ENCODE measurements around the gene SKI.

The SKI gene

DNA sequence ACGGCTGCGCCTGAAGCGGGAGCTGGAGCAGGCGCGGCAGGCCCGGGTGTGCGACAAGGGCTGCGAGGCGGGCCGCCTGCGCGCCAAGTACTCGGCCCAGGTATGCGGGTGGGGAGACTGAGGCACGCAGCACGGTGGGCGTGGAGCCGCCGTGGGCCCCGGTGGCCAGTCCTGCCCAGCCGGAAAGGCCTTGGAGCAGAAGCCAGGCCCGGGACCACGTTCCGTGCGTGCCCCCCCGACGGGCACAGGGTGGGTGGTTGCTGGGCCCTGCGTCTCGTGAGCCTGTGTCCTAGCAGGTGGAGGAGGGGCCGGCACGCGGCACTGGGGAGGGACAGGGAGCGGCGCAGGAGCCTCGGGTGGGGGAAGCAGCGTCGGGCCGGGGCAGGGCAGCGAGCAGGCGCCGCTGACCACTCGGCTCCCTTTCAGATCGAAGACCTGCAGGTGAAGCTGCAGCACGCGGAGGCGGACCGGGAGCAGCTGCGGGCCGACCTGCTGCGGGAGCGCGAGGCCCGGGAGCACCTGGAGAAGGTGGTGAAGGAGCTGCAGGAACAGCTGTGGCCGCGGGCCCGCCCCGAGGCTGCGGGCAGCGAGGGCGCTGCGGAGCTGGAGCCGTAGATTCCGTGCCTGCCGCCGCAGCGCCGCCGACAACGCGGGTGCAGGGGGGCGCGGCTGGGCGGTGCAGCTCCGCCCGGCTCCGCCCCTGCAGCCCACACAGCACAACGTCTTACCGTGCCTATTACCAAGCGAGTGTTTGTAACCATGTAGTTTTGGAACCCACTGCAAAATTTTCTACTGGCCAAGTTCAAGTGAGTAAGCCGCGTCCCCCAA, 78.2 kb downstream of the SKI start:
- no peak overlapping the region for H3K4me3 ChIP-seq (ENCODE audit: control insufficient read depth in 1 of 7, extremely low read depth in 1 of 7, insufficient read depth in 4 of 7, low read depth in 2 of 7, low read length in 6 of 7)
- no peaks in the 10 kb centered on the region for H3K27me3 ChIP-seq (replicated peaks in 2 of 5; ENCODE audit: control insufficient read depth in 4 of 5, insufficient read depth in 5 of 5, low read length in 4 of 5)
- ChIA-PET POLR2A (no interaction called here), CTCF (interaction anchor here (0.9 to 1.6 kb wide), 3 partner anchors 10 to 16 kb away, joined by 3 to 6 read pairs (median 4); no protein-coding TSS in a partner anchor)
- H3K27ac ChIP-seq (ENCODE audit: insufficient read depth in 1 of 2, low read depth in 1 of 2, low read length in 2 of 2, poor library complexity in 1 of 2, severe bottlenecking in 2 of 2) = no peak overlapping the region
- H3K9me3 ChIP-seq (ENCODE audit: control extremely low read depth in 1 of 5, control insufficient read depth in 4 of 5, insufficient read depth in 2 of 5, low read depth in 1 of 5, low read length in 4 of 5) = no peaks in the 10 kb centered on the region
- H3K4me1 ChIP-seq (ENCODE audit: control extremely low read depth in 1 of 4, control insufficient read depth in 4 of 4, insufficient read depth in 4 of 4, low read length in 3 of 4) = peaks cover 0 to 32% (median 21%) of the 10 kb centered on the region in 4 experiments
- DNase-seq = no peak
- peaks cover 5 to 58% (median 40%) of the 10 kb centered on the region in 4 experiments for H3K36me3 ChIP-seq (ENCODE audit: control insufficient read depth in 4 of 4, insufficient read depth in 4 of 4, low read length in 3 of 4)
- WGBS (ENCODE audit: insufficient coverage) = 97% methylated on average over 72 of the region's 81 CpGs

DNA sequence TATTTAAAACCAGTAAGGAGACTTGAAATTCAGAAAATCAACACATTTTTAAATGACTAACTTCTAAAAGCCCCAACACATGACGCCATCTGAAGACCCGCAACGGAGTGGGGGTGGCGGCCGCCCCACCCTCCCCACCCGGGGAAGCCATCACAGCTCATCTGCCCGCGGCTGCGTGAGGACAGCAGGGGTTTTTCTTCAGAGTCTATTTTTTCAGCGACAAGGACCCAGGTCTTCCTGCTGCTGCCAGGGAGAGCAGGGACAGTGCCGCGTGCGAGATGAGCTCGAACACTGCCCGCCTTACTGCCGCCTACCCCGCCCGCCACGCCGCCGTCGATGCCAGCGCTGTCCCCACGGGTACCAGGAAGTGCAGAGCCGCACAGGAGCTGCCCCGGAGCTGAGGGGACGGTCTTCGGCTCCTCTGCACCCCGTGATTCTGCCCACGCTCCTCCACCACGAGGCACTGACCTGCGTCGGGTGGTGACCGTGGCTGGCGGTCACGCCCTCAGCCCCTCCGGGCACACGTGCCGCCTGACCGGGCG, 79.0 kb downstream of the SKI start:
- ChIA-PET POLR2A (no interaction called here), CTCF (interaction anchor here (0.9 to 1.6 kb wide), 3 partner anchors 9 to 17 kb away, joined by 3 to 6 read pairs (median 4); no protein-coding TSS in a partner anchor)
- Histone ChIP-seq H3K27me3 (replicated peaks in 2 of 5; ENCODE audit: control insufficient read depth in 4 of 5, insufficient read depth in 5 of 5, low read length in 4 of 5) (no peaks in the 10 kb centered on the region), H3K4me1 (ENCODE audit: control extremely low read depth in 1 of 4, control insufficient read depth in 4 of 4, insufficient read depth in 4 of 4, low read length in 3 of 4) (peaks cover 0 to 32% (median 21%) of the 10 kb centered on the region in 4 experiments), H3K27ac (ENCODE audit: insufficient read depth in 1 of 2, low read depth in 1 of 2, low read length in 2 of 2, poor library complexity in 1 of 2, severe bottlenecking in 2 of 2) (no peak overlapping the region), H3K4me3 (ENCODE audit: control insufficient read depth in 1 of 7, extremely low read depth in 1 of 7, insufficient read depth in 4 of 7, low read depth in 2 of 7, low read length in 6 of 7) (no peak overlapping the region), H3K9me3 (ENCODE audit: control extremely low read depth in 1 of 5, control insufficient read depth in 4 of 5, insufficient read depth in 2 of 5, low read depth in 1 of 5, low read length in 4 of 5) (no peaks in the 10 kb centered on the region), H3K36me3 (ENCODE audit: control insufficient read depth in 4 of 4, insufficient read depth in 4 of 4, low read length in 3 of 4) (peaks cover 5 to 58% (median 40%) of the 10 kb centered on the region in 4 experiments)
- no peak for DNase-seq
- WGBS (ENCODE audit: insufficient coverage) = 97% methylated on average over 40 of the region's 41 CpGs

DNA sequence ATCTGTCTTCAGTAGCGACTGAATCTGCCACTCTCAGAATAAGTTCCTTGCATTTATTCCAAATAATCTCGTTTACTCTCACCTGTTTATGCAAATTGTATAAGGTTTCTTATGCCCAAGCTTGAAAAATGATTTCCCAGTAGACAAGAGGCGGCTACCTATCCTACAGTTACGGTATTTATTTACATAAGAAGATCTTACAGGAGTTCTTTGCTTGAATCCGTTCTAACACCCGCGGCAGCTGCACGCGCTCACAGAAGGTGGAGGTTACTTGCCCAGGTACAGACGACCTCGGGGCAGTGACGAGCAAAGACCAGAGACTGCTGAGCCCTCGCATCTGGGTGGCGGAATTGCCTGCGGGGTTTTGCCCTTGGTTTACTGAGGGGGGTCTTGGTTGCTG, 79.9 kb downstream of the SKI start:
- H3K4me3 ChIP-seq (ENCODE audit: control insufficient read depth in 1 of 7, extremely low read depth in 1 of 7, insufficient read depth in 4 of 7, low read depth in 2 of 7, low read length in 6 of 7) = no peak overlapping the region
- no peaks in the 10 kb centered on the region for H3K9me3 ChIP-seq (ENCODE audit: control extremely low read depth in 1 of 5, control insufficient read depth in 4 of 5, insufficient read depth in 2 of 5, low read depth in 1 of 5, low read length in 4 of 5)
- no peaks in the 10 kb centered on the region for H3K27me3 ChIP-seq (replicated peaks in 2 of 5; ENCODE audit: control insufficient read depth in 4 of 5, insufficient read depth in 5 of 5, low read length in 4 of 5)
- ChIA-PET CTCF (interaction anchor here (1.6 kb wide), 1 partner anchor 8 kb away, joined by 6 read pairs; no protein-coding TSS in a partner anchor), POLR2A (interaction anchor here (1.0 kb wide), 1 partner anchor 14 kb away, joined by 4 read pairs; no protein-coding TSS in a partner anchor)
- no peak for DNase-seq
- H3K27ac ChIP-seq (ENCODE audit: insufficient read depth in 1 of 2, low read depth in 1 of 2, low read length in 2 of 2, poor library complexity in 1 of 2, severe bottlenecking in 2 of 2) = no peak overlapping the region
- WGBS (ENCODE audit: insufficient coverage) = 98% methylated on average over 12 of the region's 15 CpGs
- peaks cover 0 to 32% (median 21%) of the 10 kb centered on the region in 4 experiments for H3K4me1 ChIP-seq (ENCODE audit: control extremely low read depth in 1 of 4, control insufficient read depth in 4 of 4, insufficient read depth in 4 of 4, low read length in 3 of 4)
- H3K36me3 ChIP-seq (ENCODE audit: control insufficient read depth in 4 of 4, insufficient read depth in 4 of 4, low read length in 3 of 4) = peaks cover 5 to 58% (median 38%) of the 10 kb centered on the region in 4 experiments

GRCh38 chr1:2308844-2309243, 80.7 kb downstream of the SKI start:
- H3K27me3 ChIP-seq (replicated peaks in 2 of 5; ENCODE audit: control insufficient read depth in 4 of 5, insufficient read depth in 5 of 5, low read length in 4 of 5) = no peaks in the 10 kb centered on the region
- H3K4me1 ChIP-seq (ENCODE audit: control extremely low read depth in 1 of 4, control insufficient read depth in 4 of 4, insufficient read depth in 4 of 4, low read length in 3 of 4) = peaks cover 0 to 37% (median 28%) of the 10 kb centered on the region in 4 experiments
- H3K27ac ChIP-seq (ENCODE audit: insufficient read depth in 1 of 2, low read depth in 1 of 2, low read length in 2 of 2, poor library complexity in 1 of 2, severe bottlenecking in 2 of 2) = no peak overlapping the region
- no peaks in the 10 kb centered on the region for H3K9me3 ChIP-seq (ENCODE audit: control extremely low read depth in 1 of 5, control insufficient read depth in 4 of 5, insufficient read depth in 2 of 5, low read depth in 1 of 5, low read length in 4 of 5)
- 97% methylated on average over 17 of the region's 20 CpGs for WGBS (ENCODE audit: insufficient coverage)
- no peak for DNase-seq
- H3K36me3 ChIP-seq (ENCODE audit: control insufficient read depth in 4 of 4, insufficient read depth in 4 of 4, low read length in 3 of 4) = peaks cover 5 to 51% (median 30%) of the 10 kb centered on the region in 4 experiments
- ChIA-PET POLR2A (interaction anchor here (0.9 to 1.0 kb wide), 2 partner anchors 15 to 54 kb away, joined by 3 to 4 read pairs; no protein-coding TSS in a partner anchor), CTCF (interaction anchor here (1.3 to 1.4 kb wide), 2 partner anchors 10 to 52 kb away, joined by 3 to 4 read pairs; no protein-coding TSS in a partner anchor)
- no peak overlapping the region for H3K4me3 ChIP-seq (ENCODE audit: control insufficient read depth in 1 of 7, extremely low read depth in 1 of 7, insufficient read depth in 4 of 7, low read depth in 2 of 7, low read length in 6 of 7)

GRCh38 chr1:2310332-2311183, 82.4 kb downstream of the SKI start:
- Histone ChIP-seq H3K4me3 (ENCODE audit: control insufficient read depth in 1 of 7, extremely low read depth in 1 of 7, insufficient read depth in 4 of 7, low read depth in 2 of 7, low read length in 6 of 7) (no peak overlapping the region), H3K4me1 (ENCODE audit: control extremely low read depth in 1 of 4, control insufficient read depth in 4 of 4, insufficient read depth in 4 of 4, low read length in 3 of 4) (peaks cover 0 to 39% (median 38%) of the 10 kb centered on the region in 4 experiments), H3K27me3 (replicated peaks in 2 of 5; ENCODE audit: control insufficient read depth in 4 of 5, insufficient read depth in 5 of 5, low read length in 4 of 5) (no peaks in the 10 kb centered on the region), H3K27ac (ENCODE audit: insufficient read depth in 1 of 2, low read depth in 1 of 2, low read length in 2 of 2, poor library complexity in 1 of 2, severe bottlenecking in 2 of 2) (no peak overlapping the region), H3K36me3 (ENCODE audit: control insufficient read depth in 4 of 4, insufficient read depth in 4 of 4, low read length in 3 of 4) (peaks cover 3 to 34% (median 21%) of the 10 kb centered on the region in 4 experiments), H3K9me3 (ENCODE audit: control extremely low read depth in 1 of 5, control insufficient read depth in 4 of 5, insufficient read depth in 2 of 5, low read depth in 1 of 5, low read length in 4 of 5) (no peaks in the 10 kb centered on the region)
- DNase-seq = no peak
- ChIA-PET CTCF (interaction anchor here (0.9 to 1.8 kb wide), 7 partner anchors 9 to 115 kb away, joined by 3 to 8 read pairs (median 3); partner anchors contain the start of gene FAAP20), POLR2A (interaction anchor here (0.6 to 3.8 kb wide), 4 partner anchors 9 to 72 kb away, joined by 3 to 18 read pairs (median 7); no protein-coding TSS in a partner anchor)
- 94% methylated on average over 23 of the region's 28 CpGs for WGBS (ENCODE audit: insufficient coverage)

- WGBS (ENCODE audit: insufficient coverage) = 56% methylated on average over 17 of the region's 21 CpGs
- no peak overlapping the region for H3K4me3 ChIP-seq (ENCODE audit: control insufficient read depth in 1 of 7, extremely low read depth in 1 of 7, insufficient read depth in 4 of 7, low read depth in 2 of 7, low read length in 6 of 7)
- peaks cover 0 to 48% (median 47%) of the 10 kb centered on the region in 4 experiments for H3K4me1 ChIP-seq (ENCODE audit: control extremely low read depth in 1 of 4, control insufficient read depth in 4 of 4, insufficient read depth in 4 of 4, low read length in 3 of 4)
- POLR2A ChIA-PET = interaction anchor here (0.8 to 7.0 kb wide), 8 partner anchors 10 to 77 kb away, joined by 3 to 95 read pairs (median 10); no protein-coding TSS in a partner anchor
- H3K36me3 ChIP-seq (ENCODE audit: control insufficient read depth in 4 of 4, insufficient read depth in 4 of 4, low read length in 3 of 4) = peaks cover 3 to 26% (median 17%) of the 10 kb centered on the region in 4 experiments
- H3K27ac ChIP-seq (ENCODE audit: insufficient read depth in 1 of 2, low read depth in 1 of 2, low read length in 2 of 2, poor library complexity in 1 of 2, severe bottlenecking in 2 of 2) = no peak overlapping the region
- no peaks in the 10 kb centered on the region for H3K27me3 ChIP-seq (replicated peaks in 2 of 5; ENCODE audit: control insufficient read depth in 4 of 5, insufficient read depth in 5 of 5, low read length in 4 of 5)
- H3K9me3 ChIP-seq (ENCODE audit: control extremely low read depth in 1 of 5, control insufficient read depth in 4 of 5, insufficient read depth in 2 of 5, low read depth in 1 of 5, low read length in 4 of 5) = no peaks in the 10 kb centered on the region
- peak; percentile 57 to 71 (median 70) for DNase-seq
- CTCF ChIA-PET = interaction anchor here (0.7 to 2.1 kb wide), 12 partner anchors 8 to 116 kb away, joined by 3 to 17 read pairs (median 4); partner anchors contain the start of gene FAAP20
Measured at GRCh38 chr1:2311184-2312032, 83.3 kb downstream of the SKI start.
